Ureter (tissue), 1 donor: ENCODE measurements around the gene RGS3. TPM values are rescaled to one million over a fixed set of nuclear protein-coding genes. Genes with fewer than 3 reads are reported as not detected.

ENCODE experiments used
- DNase-seq: peaks from one replicate; pipeline ENCODE4 v3.0.0-alpha.2; 2020; ENCODE audit warnings: low spot score
- total RNA-seq: library from RNA; stranded (reverse); gene quantifications from one replicate; pipeline ENCODE4 v1.2.4, GENCODE V29; 2023
- donor health status: DM: yes; HTN: yes; CAD: no.

Gene RGS3
- total RNA-seq, 1 donor from 2014 or later = 57.9 TPM

DNA sequence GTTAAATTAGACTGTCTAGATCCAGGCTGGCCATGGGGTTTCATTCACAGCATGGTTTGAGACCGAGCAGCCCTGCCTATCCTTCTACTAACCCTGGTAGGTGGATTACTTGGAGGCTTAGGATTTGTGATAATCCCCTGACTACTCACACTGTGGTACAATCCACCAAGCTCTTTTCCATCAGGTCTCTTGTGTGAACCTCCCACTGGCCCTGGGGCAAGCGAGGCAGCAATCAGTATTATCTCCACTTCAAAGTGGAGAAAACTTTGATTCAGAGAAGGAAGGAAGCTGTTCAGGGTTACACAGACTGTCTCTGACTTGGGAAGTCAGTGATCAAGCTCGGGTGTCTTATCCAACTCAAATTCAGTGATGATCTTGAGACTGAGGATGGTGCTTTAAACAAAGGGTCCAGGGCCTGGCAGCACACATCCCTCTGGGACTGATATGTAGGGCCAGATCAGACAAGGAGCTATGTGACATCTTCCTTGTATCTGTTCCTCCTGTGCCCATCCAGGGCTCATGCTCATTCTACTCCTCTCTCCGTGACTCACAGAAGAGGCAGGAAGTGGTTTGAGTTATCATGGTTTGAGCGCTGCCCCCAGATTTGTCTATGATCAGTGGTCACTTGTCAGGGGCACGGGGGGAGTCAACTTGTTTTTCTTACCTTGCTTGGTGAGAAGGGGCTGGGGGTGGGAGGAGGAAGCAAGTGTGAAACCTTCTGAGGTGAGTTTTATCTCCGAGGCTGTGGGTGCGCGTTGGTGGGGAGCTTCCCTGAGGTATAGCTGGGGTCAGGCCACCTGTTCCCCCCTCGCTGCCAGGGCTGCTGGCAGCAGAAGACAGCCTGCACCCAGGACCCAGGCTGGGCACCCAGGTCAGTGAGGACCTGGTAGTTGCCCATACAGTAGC is 48.6 kb downstream of the RGS3 start:
- no peak for DNase-seq

DNA sequence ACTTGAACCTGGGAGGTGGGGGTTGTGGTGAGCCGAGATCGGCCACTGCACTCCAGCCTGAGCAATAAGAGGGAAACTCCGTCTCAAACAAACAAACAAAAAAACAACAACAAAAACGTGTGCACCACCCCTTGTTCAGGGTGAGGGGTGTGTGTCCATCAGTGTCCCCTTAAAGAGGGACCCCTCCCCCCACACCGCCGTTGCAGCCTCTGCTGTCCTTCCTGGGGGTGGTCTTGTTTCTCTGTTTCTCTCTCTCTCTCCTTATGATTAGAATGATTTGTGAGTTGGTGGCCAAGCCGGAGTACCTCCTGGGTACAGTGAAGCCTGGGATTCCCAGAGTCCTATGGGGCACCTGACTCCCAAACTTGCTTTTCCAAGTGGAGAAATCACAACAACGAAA is 49.6 kb downstream of the RGS3 start:
- DNase-seq = no peak

GRCh38 chr9:113513536-113513935 is 50.0 kb downstream of the RGS3 start:
- no peak for DNase-seq

DNA sequence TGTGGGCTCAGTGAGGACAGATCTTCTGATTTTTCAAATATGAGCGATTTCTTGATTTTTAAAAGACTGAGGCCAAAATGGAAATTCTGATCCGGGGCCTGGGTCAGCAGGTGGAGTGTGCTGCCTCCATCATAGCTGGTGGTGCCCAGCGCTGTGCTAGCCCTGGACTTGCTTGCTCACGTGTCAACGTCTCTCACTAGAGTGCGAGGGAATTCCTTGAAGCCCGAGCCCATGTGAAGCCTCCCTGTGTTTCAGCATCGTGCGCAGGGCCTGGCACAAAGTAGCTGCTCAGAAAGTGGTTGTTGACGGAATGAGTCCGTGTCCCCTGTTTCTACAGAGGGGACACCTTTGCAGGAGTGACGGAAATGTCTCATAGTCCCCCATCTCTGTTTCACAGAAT is 50.5 kb downstream of the RGS3 start:
- DNase-seq = no peak

DNA sequence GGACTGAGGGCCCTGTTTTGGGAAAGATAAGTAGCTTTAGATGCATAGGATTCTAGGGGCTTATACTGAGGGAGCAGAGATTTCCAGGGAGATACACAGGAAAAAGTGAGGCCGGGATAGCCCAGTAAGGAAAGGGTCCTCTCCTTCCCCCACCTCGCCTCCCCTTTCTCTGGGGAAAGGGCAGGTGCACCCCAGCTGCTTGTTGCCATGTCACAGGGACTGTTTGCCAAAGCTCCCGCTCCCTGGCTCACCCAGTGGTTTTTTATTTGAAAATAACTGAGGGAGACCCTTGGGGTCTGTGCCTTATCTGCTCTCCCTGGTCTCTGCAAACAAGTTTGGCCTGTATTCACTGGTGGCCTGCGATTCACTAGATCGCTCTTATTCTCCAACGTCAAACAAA is 51.2 kb downstream of the RGS3 start:
- no peak for DNase-seq

GRCh38 chr9:113515862-113516261 is 52.3 kb downstream of the RGS3 start:
- DNase-seq = no peak

- DNase-seq = no peak
Observed at GRCh38 chr9:113516840-113517577, 53.5 kb downstream of the RGS3 start.

DNA sequence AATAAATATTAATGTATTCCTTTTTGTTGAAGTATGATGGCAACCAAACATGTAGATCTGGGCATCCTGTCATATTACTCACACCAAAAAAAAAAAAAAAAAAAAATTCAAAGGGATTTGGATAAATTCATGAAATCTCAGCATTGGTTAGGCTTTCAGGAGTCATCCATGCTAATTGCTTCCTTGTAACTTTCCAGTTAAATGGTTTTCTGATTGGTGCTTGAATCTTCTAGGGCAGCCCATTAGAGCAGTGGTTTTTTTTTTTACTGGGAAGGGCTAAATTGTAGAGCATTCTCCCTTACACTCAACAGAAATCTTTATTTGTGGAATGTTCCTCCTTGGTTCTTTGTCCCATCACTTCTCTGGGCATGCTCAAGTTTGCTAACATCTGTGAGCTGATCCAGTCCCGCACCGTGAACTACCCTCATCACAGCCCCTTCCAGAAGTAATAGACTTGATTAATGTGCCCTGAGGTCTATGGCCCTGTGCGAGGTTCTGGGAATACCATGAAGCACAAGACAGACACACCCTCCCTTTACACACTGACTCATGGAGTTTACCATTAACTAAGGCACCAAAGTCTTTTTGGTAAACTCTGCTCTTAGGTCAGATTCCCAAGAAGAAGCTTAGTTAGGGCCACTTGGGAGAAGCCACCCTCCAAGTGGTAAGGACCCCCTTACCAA is 56.0 kb downstream of the RGS3 start:
- DNase-seq = no peak

DNA sequence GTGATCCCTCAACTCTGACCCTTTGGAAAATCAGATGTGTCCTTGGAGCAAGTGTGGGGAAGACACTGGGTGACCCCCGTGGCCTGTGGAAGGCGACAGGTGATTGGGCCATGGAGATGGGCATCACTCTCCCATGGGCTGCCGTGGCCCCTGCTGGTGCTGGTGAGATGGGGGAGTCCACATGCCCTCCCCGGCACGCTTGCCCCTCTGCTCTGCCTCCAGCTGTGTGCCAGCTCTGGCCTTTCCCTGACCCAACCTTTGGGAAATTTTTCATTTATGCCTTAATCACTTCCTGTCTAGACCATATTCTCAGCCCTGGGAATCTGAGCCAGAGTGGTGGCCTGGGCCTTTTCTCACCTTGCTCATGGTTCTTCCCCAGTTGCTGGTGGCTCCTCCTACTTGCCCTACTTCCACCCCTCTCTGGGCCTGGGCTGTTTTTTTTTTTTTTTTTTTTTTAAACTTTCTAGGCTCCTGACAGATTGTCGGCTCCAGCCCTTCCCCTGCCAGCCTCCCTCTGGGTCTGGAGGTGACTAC is 56.6 kb downstream of the RGS3 start:
- no peak for DNase-seq

DNA sequence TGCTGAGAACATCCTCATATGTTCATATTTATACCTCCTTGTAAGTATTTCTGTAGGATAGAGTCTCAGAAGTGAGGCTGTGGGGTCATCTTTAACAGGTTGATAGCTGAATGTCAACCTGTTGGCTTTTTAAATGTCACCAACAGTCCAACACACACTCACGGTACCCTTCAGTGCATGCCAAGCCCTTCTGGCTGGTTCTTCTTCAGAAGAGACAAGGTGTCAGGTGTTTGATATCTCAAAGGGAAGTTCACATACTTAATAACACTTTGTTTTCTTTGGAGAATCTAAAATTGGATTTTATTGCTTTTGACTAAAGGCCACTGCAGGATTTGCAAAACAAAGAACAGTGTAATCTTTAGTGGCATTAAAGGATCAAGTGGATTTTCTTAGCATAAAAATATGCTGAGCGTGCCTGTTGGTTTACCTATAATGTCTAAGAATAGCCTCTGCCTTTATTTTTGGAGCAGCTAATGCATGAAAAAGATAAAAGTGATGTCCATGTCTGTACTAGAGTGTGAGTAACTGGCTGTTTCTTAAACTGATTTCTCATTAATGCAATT is 58.2 kb downstream of the RGS3 start:
- no peak for DNase-seq

- no peak for DNase-seq
Observed at GRCh38 chr9:113522419-113522818, 58.9 kb downstream of the RGS3 start.

- no peak for DNase-seq
Observed at GRCh38 chr9:113522858-113523257, 59.3 kb downstream of the RGS3 start.

DNA sequence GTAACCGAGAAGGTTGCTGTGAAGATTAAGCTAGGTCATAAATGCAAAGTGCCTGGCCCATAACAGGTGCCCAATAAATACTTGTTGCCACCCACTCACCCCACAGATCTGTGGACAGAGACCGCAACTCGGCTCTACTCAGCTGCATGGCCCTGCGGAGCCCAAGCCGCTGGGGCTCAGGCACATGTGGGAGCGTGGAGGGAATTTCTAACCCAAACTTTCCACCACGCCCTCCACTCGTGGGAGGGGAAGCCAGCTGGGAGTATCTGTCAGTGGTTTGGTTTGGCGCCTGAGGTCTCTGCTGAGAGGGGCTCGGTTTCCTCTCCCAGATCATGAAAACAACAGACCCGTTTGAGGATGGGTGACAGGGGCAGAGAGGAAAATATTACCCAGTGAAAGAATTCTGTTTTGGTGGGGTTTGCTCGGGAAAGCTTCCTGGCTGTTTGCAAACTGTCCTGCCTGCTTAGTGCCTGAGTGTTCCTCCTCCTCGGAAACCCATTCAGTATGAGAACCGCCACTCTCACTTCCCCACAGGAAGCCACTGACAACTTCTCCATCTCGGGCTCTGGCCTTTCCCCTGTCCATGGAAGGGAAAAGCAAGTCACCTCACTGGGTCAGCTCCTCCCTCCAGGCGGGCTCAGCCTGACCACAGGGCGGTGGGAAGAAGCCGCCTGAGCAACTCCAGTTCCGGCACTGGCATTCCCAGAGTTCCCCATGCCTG is 60.1 kb downstream of the RGS3 start:
- DNase-seq = no peak

GRCh38 chr9:113524468-113524867 is 60.9 kb downstream of the RGS3 start:
- DNase-seq = no peak

DNA sequence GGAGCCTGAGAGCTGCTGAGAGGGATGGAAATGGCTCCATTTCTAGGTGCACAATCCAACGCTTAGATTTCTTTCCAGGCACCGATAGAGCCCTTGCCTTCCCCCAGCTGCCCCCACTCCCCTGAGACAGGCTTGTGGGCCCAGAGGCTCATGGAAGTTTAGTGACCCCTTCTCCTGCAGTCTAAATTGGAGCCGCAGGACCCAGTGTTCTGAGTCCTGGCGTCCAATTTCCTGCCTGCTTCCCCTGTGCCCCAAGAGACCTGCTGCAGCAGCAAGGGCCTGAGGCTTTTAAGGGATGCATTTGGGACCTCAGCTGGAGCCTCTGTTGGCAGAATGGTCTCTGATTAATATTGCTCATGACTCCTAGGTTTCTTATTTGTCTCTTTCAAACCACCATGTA is 61.7 kb downstream of the RGS3 start:
- no peak for DNase-seq

DNA sequence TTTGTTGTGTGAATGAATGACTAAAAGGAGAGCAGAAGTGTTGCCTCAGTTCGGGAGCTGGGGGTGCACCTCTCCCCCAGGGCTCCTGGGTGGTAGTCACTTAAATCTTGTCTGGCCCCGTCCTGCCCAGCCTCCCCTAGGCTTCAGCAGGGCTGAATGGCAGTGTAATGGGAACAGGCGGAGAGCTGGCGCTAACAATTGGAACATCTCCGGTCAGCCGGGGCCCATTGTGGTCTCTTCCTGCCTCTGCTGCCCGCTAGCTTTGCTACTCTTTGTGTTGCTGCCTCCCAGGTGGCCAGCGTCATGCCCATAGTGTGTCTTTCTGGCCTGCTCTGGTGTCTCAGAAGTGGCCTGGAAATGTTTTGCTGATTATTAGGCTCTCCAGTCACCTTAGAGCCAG is 62.3 kb downstream of the RGS3 start:
- DNase-seq = no peak

DNA sequence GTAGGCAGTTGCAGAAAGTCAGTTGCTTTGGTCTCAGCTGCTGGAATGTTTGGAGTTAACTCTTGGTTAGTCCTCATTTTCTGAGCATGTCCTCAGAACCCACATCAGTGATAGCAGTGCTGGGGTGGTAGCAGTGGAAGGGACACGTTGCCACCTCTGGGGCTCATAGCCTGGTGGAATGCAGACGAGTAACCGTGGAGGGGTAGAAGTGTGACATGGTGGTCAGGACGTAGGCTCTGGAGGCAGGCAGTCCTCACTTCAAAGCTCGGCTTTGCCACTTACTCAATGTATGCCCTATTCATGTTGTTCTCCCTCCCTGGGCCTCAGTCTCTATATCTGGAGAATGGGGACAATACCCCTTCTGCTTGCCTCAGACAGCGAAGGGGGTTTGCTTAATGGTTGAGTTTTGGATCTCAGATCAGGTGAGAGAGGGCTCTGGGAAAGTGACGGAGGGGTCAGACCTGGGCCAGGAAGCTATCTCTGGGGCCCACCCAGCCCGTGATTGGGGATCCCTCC is 62.8 kb downstream of the RGS3 start:
- no peak for DNase-seq

- no peak for DNase-seq
Observed at GRCh38 chr9:113526841-113527240, 63.3 kb downstream of the RGS3 start.

GRCh38 chr9:113528088-113528487 is 64.6 kb downstream of the RGS3 start:
- peak; percentile 73 for DNase-seq

- DNase-seq = no peak
Observed at GRCh38 chr9:113528811-113529210, 65.3 kb downstream of the RGS3 start.
